Stimulated activated CD4-positive, alpha-beta T cell treated with anti-CD3 and anti-CD28 coated beads, Interleukin-4, amount 100 ng/mL, for 48 hours (primary cell): ENCODE results near the gene STX8.

ENCODE experiments used
- DNase-seq, 2 donors: peaks; one replicate each; pipeline ENCODE4 v3.0.0-alpha.2; 2020; ENCODE audit warnings: low read depth in 2 of 2

STX8 gene

GRCh38 chr17:9239793-9240658 is 335.6 kb downstream of the STX8 start:
- DNase-seq: peak; percentile 51 to 54

DNA sequence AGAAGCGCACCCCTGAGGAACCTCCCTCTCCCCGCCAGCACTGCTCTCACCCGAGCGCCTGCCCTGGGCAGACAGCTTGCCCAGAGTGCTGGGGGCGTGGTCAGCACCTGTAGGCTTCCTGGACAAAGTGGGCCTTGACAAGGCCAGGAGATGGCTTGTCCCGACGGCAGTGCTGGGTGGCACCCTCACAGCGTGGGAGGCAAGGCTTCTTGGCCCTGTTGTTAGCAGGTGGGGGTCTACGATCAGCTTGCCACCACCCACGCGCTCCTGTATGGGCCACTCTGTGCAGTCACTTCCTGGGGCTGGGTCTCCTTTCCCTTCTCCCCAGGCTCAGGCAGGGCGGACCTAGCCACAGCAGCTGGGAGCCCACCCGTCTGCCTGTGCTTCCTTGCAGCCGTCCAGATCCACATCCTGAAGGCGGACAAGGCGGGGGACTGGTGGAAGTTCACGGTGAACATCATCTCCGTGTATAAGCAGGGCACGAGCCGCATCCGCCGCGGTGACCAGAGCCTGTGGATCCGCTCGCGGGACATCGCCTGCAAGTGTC is 336.3 kb downstream of the STX8 start:
- DNase-seq: no peak

DNA sequence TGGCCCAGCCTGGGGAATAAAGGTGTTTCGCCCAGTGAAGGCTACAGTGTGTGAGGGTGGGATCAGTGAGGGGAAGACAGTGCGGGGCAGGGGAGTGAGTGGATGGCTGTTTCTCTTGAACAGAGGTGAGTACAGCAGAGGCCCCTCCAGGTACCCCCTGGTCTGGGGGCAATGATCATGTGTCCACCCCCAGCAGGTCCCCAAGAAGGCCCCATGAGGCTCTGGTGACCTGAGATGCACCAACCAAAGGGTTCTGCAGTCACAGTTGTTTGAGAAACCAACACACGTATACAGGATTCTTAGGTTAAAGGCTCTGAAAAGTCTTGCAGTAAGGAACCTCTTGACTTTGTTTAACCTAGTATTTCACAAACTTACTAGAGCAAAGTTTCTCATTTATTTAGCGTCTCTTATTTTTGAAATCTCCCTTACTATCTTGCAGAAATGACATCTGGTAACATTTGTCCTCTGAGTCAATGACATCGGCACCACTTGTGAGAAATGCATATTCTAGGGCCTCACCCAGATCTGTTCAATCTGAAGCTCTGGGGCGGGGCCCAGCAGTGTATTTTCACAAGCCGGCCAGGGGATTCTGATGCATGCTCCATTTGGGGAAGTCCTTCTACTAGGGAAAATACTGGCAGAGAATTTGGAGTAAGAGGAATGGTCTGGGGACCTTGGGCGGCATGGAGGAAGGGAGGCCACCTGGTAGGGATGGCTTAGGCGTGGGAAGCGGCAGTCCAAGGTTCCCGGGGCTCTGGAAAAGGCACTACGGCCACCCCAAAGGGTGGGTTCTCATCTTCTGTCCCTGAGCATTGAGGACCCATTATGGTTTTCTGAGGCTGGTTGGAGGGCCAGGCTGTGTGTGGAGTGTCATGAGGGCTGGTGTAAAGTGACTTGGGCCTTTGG is 337.0 kb downstream of the STX8 start:
- DNase-seq: no peak

DNA sequence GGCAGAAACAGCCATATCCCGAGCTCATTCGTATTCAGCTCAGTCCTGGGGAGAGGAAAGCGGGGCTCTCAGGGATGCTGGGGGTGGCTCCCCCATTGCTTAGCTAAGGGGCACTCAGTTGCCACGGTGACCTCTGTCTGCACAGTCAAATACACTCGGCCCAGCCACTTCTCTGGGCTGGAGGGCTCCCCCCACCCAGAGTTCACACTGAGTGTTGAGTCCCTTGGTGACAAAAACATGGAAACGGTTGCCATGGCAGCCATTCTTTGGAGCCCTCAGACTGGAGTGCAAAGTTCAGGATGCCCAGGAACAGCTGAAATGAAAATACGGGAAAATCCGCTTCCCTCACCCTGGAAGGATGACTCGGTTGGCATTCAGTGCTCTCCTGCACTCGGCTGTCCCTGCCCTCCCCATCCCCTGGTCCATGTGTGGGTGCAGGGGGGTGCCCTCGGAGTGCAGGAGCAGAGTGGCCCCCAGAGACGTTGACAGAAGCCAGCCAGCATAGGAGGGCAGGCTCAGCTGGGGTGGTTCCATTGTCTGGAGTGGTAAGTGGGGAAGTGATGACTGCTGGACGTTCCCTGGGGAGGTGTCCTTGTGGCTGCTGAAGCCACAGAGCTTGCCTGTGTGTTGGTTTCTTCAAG is 337.8 kb downstream of the STX8 start:
- DNase-seq: no peak

- no peak for DNase-seq
These were observed 338.6 kb downstream of the STX8 start for GRCh38 chr17:9237053-9237410.

DNA sequence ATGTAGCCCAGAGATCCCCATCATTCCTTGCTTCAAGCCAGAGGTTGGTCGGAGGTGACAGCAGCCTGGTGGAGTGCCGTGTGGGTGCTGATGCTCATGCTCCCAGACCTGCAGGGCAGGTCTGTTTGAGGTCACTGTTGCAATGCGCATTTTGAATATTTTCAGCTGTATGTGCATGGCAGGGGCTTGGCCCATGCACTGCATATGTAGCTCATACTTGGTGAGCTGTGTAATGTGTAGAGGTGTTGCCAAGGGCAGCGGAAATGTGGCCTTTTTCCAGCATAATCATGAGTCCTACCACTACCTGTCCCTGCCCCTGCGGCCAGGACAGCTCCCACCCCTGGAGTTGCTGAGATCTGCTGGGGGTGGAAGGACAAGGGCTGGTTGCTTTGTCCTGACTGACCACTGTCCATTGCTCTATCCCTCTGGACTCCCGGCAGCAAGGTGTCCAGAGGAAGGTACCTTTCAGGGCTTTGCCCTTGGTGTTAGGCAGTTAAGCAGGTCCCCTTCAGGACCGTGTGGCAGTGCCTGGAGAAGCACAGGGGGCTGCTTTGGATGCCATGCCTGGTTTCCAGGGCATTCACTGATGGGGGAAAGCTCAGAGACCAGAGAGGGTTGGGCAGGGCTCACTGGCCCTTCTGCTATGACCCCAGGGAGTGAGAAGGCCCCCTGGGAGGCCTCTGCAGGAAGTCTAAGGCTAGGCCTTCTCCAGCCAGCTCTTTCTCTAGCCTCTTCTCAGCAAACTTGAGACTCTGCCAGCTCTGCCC is 339.2 kb downstream of the STX8 start:
- no peak for DNase-seq

- no peak for DNase-seq
These were observed 340.3 kb downstream of the STX8 start for GRCh38 chr17:9235346-9235745.

GRCh38 chr17:9234389-9234945 is 341.2 kb downstream of the STX8 start:
- DNase-seq: no peak

DNA sequence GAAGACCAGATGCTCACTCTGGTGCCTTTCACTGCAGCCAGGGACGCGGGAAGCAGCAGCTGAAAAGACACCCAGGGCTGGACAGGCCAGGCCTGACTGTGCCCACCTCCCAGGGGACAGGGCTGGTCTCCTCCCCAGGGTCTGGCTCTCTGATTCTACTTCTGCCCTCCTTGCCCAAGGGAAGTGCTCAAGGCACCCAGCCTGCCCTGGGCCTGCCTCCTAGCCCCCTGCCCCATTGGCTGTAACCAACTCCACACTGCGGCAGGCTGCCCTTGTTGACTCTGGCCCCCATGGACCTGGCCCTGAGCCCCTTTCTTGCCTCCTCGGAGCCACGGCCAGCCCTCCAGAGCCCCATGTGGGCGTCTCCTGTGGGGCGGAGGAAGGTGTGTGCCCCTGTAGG is 341.9 kb downstream of the STX8 start:
- no peak for DNase-seq

DNA sequence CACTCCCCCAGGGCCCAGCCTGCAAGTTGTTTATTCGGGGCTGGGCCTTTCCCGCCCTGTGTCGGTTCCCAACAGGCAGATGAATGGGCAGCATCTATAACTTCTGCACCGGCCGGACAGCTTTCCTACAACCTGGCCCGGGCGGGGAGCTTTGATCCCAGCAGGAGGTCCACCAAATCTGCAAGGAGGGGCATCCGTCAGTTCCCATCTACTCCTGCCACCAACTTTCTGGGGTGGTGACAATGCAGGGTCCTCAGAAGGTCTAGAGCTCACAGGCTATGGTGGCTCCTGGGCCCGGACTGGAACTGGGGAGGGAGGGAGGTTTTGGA is 342.4 kb downstream of the STX8 start:
- DNase-seq: no peak

GRCh38 chr17:9232591-9233270 is 342.9 kb downstream of the STX8 start:
- no peak for DNase-seq

- no peak for DNase-seq
These were observed 343.5 kb downstream of the STX8 start for GRCh38 chr17:9232155-9232475.

- DNase-seq: no peak
These were observed 344.0 kb downstream of the STX8 start for GRCh38 chr17:9231449-9232154.

DNA sequence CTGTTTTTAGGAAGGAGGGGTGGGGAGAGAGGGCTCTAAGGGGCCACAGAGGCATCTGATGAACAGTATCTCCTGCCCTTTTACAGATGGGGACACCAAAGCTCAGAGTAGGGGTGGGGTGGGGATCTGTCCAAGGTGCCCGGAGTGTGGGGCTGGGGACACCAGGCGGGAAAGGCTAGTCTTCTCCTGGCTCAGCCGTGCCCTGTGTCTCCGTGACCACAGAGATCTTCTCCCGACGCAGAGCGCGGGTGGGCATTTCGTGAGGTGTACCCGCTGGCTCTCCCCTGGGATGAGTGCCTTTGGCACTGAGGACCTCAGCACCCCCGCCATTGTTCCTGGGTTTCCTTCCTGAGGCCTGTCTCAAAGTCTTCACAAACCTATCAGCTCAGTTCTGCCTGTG is 344.8 kb downstream of the STX8 start:
- DNase-seq: no peak

GRCh38 chr17:9230346-9230745 is 345.3 kb downstream of the STX8 start:
- DNase-seq: no peak

DNA sequence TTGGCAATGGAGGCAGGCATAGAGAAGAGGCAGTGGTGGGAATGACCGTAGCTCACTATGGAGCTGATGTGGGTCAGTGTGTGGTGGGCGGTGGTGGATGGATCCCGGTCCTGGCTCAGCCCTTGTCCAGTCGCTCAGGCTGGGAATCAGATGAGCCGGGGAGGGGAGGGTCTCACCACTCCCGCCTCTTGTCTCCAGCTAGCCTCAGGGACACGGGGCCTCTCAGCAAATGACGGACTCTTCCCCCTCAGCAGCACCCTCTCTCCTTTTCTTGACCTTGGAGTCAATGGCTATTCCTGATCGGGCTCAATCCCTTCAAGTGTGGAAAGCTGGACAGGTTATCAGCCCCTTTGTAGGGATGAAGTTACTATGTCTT is 345.8 kb downstream of the STX8 start:
- DNase-seq: no peak

GRCh38 chr17:9229160-9229825 is 346.3 kb downstream of the STX8 start:
- no peak for DNase-seq

DNA sequence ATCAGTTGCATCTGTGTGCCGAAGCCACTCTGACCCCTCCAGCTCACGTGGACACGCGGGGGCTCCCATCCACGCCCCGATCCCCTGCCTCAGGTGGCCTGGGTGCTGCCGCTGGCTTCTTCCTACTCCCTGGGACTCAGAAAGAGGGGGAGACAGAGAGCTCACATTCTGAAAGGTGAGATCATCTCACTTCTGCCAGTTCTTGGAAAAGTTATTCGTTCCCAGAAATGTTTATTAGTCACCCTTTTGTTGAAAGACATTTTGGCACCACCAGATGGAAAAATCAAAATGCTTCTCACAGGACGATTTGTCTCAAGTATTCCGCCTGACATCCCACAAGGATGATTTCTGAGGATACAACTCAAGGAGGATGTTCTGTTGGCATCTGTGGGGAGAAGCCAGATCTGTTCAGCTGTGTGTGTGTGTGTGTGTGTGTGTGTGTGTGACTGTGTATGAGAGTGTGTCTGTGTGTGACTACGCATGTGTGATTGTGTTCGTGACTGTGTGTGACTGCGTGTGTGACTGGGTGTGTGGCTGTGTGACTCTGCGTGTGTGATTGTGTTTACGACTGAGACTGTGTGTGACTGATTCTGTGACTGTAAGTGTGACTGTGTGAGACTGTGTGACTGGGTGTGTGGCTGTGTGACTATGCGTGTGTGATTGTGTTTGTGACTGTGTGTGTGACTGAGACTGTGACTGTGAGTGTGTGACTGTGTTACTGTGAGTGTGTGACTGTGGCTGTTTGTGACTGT is 347.0 kb downstream of the STX8 start:
- no peak for DNase-seq
